Measurements from ENCODE around the gene DNAJC17. TPM values are rescaled to one million over a fixed set of nuclear protein-coding genes. Genes with fewer than 3 reads are reported as not detected.

Gene DNAJC17
- total and polyA plus RNA-seq, 2 experiments from 2014 or later: 36.5 to 53.9 TPM

DNA sequence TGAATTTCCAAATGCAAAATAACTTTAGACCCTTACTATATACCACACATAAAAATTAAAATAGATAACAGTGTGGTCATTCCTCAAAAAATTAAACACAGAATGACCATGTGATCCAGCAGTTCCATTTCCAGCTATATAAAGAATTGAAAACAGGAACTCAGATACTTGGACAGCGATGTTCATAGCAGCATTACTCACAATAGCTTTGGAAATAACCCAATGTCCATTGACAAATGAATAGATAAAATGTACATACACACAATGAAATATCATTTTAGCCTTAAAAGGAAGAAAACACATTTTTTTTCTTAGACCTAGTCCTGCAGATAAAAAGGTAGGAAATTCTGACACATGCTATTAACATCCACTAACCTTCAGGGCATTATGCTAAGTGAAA is 85.6 kb downstream of the DNAJC17 start:
- H3K9me2 ChIP-seq (replicated peaks; ENCODE audit: insufficient read depth): no peaks in the 10 kb centered on the region
- H3K36me3 ChIP-seq (replicated peaks; ENCODE audit: insufficient read depth, low read depth): no peaks in the 10 kb centered on the region

DNA sequence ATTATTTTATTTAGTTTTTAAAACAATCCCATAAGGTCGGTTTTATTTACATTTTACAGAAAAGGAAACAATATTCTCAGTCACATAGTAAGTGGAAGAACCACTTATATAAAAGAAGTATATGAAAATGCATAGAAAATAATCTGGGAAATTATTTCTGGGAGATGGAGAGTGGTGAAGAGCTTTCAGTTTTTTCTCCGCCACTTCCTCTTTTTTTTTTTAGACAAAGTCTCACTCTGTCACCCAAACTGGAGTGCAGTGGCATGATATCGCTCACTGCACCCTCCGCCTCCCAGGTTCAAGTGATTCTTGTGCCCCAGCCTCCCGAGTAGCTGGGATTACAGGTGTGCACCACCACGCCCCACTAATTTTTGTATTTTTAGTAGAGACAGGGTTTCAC is 91.1 kb downstream of the DNAJC17 start:
- Histone ChIP-seq H3K9me3 (ENCODE audit: low read depth) (no peaks in the 10 kb centered on the region), H3K4me3 (no peak overlapping the region), H3K36me3 (replicated peaks; ENCODE audit: insufficient read depth, low read depth) (no peaks in the 10 kb centered on the region), H3K79me2 (no peaks in the 10 kb centered on the region), H3K4me1 (ENCODE audit: insufficient read depth) (no peaks in the 10 kb centered on the region), H4K20me1 (ENCODE audit: insufficient read depth, poor library complexity, severe bottlenecking) (no peaks in the 10 kb centered on the region), H3K27me3 (no peaks in the 10 kb centered on the region), H3K27ac (no peak overlapping the region), H2AFZ (no peak overlapping the region), H3K9me2 (replicated peaks; ENCODE audit: insufficient read depth) (no peaks in the 10 kb centered on the region), H3K4me2 (no peak overlapping the region)
- WGBS (ENCODE audit: low lambda C conversion rate, missing lambda C conversion rate): 97% methylated on average over 6 of the region's 6 CpGs
- no peak for DNase-seq (ENCODE audit: low spot score)
- TF ChIP-seq, protein P1, sequence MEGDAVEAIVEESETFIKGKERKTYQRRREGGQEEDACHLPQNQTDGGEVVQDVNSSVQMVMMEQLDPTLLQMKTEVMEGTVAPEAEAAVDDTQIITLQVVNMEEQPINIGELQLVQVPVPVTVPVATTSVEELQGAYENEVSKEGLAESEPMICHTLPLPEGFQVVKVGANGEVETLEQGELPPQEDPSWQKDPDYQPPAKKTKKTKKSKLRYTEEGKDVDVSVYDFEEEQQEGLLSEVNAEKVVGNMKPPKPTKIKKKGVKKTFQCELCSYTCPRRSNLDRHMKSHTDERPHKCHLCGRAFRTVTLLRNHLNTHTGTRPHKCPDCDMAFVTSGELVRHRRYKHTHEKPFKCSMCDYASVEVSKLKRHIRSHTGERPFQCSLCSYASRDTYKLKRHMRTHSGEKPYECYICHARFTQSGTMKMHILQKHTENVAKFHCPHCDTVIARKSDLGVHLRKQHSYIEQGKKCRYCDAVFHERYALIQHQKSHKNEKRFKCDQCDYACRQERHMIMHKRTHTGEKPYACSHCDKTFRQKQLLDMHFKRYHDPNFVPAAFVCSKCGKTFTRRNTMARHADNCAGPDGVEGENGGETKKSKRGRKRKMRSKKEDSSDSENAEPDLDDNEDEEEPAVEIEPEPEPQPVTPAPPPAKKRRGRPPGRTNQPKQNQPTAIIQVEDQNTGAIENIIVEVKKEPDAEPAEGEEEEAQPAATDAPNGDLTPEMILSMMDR (IDR thresholded peaks at IDR 0.05; ENCODE audit: poor library complexity): no peak
- TF ChIP-seq EZH2phosphoT487 (IDR thresholded peaks at IDR 0.05; ENCODE audit: low read depth, severe bottlenecking, unreplicated experiment): no peak
- TF ChIP-seq EZH2 (IDR thresholded peaks at IDR 0.05; ENCODE audit: borderline replicate concordance): no peak

More for the DNA sequence above, 85.6 kb downstream of the DNAJC17 start:
- 100% methylated on average over 1 of the region's 1 CpG for WGBS (ENCODE audit: low lambda C conversion rate, missing lambda C conversion rate)
- no peak overlapping the region for H3K27ac ChIP-seq
- H3K4me2 ChIP-seq: no peak overlapping the region
- H3K4me1 ChIP-seq (ENCODE audit: insufficient read depth): no peaks in the 10 kb centered on the region
- no peak overlapping the region for H2AFZ ChIP-seq
- no peaks in the 10 kb centered on the region for H4K20me1 ChIP-seq (ENCODE audit: insufficient read depth, poor library complexity, severe bottlenecking)
- H3K27me3 ChIP-seq: no peaks in the 10 kb centered on the region
- no peaks in the 10 kb centered on the region for H3K79me2 ChIP-seq
- H3K9me3 ChIP-seq (ENCODE audit: low read depth): no peaks in the 10 kb centered on the region
- H3K4me3 ChIP-seq: no peak overlapping the region
- TF ChIP-seq EZH2phosphoT487 (IDR thresholded peaks at IDR 0.05; ENCODE audit: low read depth, severe bottlenecking, unreplicated experiment) (no peak), EZH2 (IDR thresholded peaks at IDR 0.05; ENCODE audit: borderline replicate concordance) (no peak)
- TF ChIP-seq, protein P1 (IDR thresholded peaks at IDR 0.05; ENCODE audit: poor library complexity): no peak
- no peak for DNase-seq (ENCODE audit: low spot score)

Small RNAs within 50 kb of the gene (small RNA-seq; reads per million reads assigned to genes)
- not detected for gene SUMO2P15

Other genes starting within 250 kb of the DNAJC17 start
- 25.7 and 50.8 TPM in 2 replicates for gene CCDC32, start 242.4 kb downstream of the DNAJC17 start, total RNA-seq
- 15.1 and 30.9 TPM in 2 replicates for gene CCDC32, start 242.4 kb downstream of the DNAJC17 start, polyA plus RNA-seq
- gene RPUSD2, start 238.2 kb downstream of the DNAJC17 start, total RNA-seq: 7.1 and 11.5 TPM in 2 replicates
- 8.6 and 13.4 TPM in 2 replicates for gene RPUSD2, start 238.2 kb downstream of the DNAJC17 start, polyA plus RNA-seq
- gene KNL1, start 213.2 kb downstream of the DNAJC17 start, total RNA-seq: 10.0 and 15.7 TPM in 2 replicates
- gene KNL1, start 213.2 kb downstream of the DNAJC17 start, polyA plus RNA-seq: 2.9 and 3.0 TPM in 2 replicates
- gene RAD51, start 112.3 kb downstream of the DNAJC17 start, total RNA-seq: 2.0 and 5.0 TPM in 2 replicates
- 4.9 and 5.9 TPM in 2 replicates for gene RAD51, start 112.3 kb downstream of the DNAJC17 start, polyA plus RNA-seq
- 23.0 and 26.0 TPM in 2 replicates for gene RMDN3, start 52.2 kb downstream of the DNAJC17 start, total RNA-seq
- 39.0 and 46.8 TPM in 2 replicates for gene RMDN3, start 52.2 kb downstream of the DNAJC17 start, polyA plus RNA-seq
- 97.2 and 105 TPM in 2 replicates for gene GCHFR, start 43.4 kb downstream of the DNAJC17 start, total RNA-seq
- gene GCHFR, start 43.4 kb downstream of the DNAJC17 start, polyA plus RNA-seq: 165 and 213 TPM in 2 replicates
- 0.43 and 2.6 TPM in 2 replicates for gene C15orf62, start 37.5 kb downstream of the DNAJC17 start, total RNA-seq
- gene C15orf62, start 37.5 kb downstream of the DNAJC17 start, polyA plus RNA-seq: 0.77 and 0.97 TPM in 2 replicates
- gene ZFYVE19, start 384 bp downstream of the DNAJC17 start, total RNA-seq: 25.6 and 26.4 TPM in 2 replicates
- gene ZFYVE19, start 384 bp downstream of the DNAJC17 start, polyA plus RNA-seq: 23.8 and 25.4 TPM in 2 replicates
- gene PPP1R14D, start 21.2 kb upstream of the DNAJC17 start, total RNA-seq: 0.24 TPM in 1 of 2 replicates, not detected in the other
- gene PPP1R14D, start 21.2 kb upstream of the DNAJC17 start, polyA plus RNA-seq: 0.47 TPM in 1 of 2 replicates, not detected in the other
- gene SPINT1, start 36.6 kb upstream of the DNAJC17 start, total RNA-seq: 155 and 197 TPM in 2 replicates
- gene SPINT1, start 36.6 kb upstream of the DNAJC17 start, polyA plus RNA-seq: 233 and 252 TPM in 2 replicates
- 1.2 and 1.7 TPM in 2 replicates for gene RHOV, start 66.8 kb upstream of the DNAJC17 start, total RNA-seq
- gene RHOV, start 66.8 kb upstream of the DNAJC17 start, polyA plus RNA-seq: 5.7 and 6.1 TPM in 2 replicates
- 38.3 and 40.1 TPM in 2 replicates for gene VPS18, start 87.0 kb upstream of the DNAJC17 start, total RNA-seq
- 34.6 and 40.3 TPM in 2 replicates for gene VPS18, start 87.0 kb upstream of the DNAJC17 start, polyA plus RNA-seq
- 2.3 and 2.8 TPM in 2 replicates for gene DLL4, start 121.9 kb upstream of the DNAJC17 start, total RNA-seq
- 1.1 TPM in 1 of 2 replicates, not detected in the other for gene DLL4, start 121.9 kb upstream of the DNAJC17 start, polyA plus RNA-seq
- 22.1 and 26.8 TPM in 2 replicates for gene CHAC1, start 146.0 kb upstream of the DNAJC17 start, total RNA-seq
- gene CHAC1, start 146.0 kb upstream of the DNAJC17 start, polyA plus RNA-seq: 15.6 and 16.2 TPM in 2 replicates

Measured in hepatocyte (in vitro differentiated cells).